Suprapubic skin (tissue), 4 donors: Measurements from ENCODE around the gene SLC22A23.

Experiments used
- EP300 ChIP-seq: sonication (generic); formaldehyde crosslinking; IDR thresholded peaks from one replicate; pipeline ENCODE4 v1.6.1; 2017; ENCODE audit warnings: antibody characterized with exemption
- POLR2A ChIP-seq, 2 donors: fragments of 450-650 bp; IDR thresholded peaks; one replicate each; pipeline ENCODE4 v1.6.1; 2017; ENCODE audit warnings: antibody characterized with exemption in 2 of 2, mild to moderate bottlenecking in 2 of 2, moderate library complexity in 2 of 2
- POLR2AphosphoS5 ChIP-seq, 3 donors: sonication (generic); formaldehyde crosslinking; IDR thresholded peaks; one replicate each; pipeline ENCODE4 v1.6.1; 2017; ENCODE audit warnings: antibody characterized with exemption in 3 of 3
- TF ChIP-seq, protein P1 (sequence below), 2 donors: fragments of 200-600 bp in 1 of 2; fragments of 450-650 bp in 1 of 2; sonication (generic) in 1 of 2; IDR thresholded peaks; one replicate each; pipeline ENCODE4 v1.5.1; 2016 to 2019; ENCODE audit warnings: antibody characterized with exemption in 2 of 2, mild to moderate bottlenecking in 1 of 2, moderate library complexity in 1 of 2

DNA sequence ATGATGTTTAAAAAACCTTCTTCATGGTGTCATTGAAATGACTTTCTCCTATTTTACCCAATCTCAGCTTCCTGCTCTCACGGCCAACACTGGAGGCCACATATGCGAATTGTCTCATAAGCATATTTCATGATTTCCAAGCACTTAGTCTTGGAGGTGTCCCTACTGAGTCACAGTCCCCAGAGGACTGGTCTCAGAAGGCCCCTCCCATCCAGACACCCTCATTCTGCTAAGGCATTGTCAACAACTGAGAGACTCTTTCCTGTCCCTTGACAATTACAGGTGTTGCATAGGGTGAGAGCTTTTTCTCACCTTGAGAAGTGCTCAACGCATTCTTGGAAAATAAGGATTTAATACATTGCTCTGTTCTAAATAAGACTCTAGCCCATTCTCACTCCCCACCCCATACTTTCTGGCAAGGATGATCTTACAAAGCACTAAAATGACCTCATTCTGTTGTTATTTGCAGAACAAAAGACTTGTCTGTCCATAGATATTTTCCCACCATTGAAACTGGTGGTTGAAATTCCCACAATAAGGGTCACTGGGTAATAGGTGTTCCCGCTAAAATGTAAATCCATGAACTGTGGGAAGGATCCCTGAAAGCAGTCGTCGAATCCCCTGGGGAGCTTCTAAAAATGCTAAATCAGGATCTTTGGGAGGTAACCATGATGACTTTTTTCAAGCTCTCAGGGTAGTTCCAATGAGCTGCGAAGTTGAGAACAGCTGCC is 32.3 kb upstream of the SLC22A23 start:
- TF ChIP-seq, protein P1, sequence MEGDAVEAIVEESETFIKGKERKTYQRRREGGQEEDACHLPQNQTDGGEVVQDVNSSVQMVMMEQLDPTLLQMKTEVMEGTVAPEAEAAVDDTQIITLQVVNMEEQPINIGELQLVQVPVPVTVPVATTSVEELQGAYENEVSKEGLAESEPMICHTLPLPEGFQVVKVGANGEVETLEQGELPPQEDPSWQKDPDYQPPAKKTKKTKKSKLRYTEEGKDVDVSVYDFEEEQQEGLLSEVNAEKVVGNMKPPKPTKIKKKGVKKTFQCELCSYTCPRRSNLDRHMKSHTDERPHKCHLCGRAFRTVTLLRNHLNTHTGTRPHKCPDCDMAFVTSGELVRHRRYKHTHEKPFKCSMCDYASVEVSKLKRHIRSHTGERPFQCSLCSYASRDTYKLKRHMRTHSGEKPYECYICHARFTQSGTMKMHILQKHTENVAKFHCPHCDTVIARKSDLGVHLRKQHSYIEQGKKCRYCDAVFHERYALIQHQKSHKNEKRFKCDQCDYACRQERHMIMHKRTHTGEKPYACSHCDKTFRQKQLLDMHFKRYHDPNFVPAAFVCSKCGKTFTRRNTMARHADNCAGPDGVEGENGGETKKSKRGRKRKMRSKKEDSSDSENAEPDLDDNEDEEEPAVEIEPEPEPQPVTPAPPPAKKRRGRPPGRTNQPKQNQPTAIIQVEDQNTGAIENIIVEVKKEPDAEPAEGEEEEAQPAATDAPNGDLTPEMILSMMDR (IDR thresholded peaks at IDR 0.05) = no peak
- no peak for TF ChIP-seq POLR2A (IDR thresholded peaks at IDR 0.05)
- TF ChIP-seq POLR2AphosphoS5 (IDR thresholded peaks at IDR 0.05) = no peak
- no peak for TF ChIP-seq EP300
